K562 (cell line): Measurements from ENCODE around the gene UBALD2. TPM values are rescaled to one million over a fixed set of nuclear protein-coding genes. Genes with fewer than 3 reads are reported as not detected.
A peak's percentile ranks its signal among the peaks of the same experiment; 100 is the strongest.

Experiments used
- ARID2 ChIP-seq: fragments of 450-650 bp; IDR thresholded peaks from 2 replicates; pipeline ENCODE4 v1.6.1; 2017; ENCODE audit warnings: antibody characterized with exemption, mild to moderate bottlenecking
- ATF1 ChIP-seq, 2 experiments: fragments of 450-650 bp in 1 of 2; IDR thresholded peaks; 2 replicates each; pipeline ENCODE4 v1.6.1; 2016; ENCODE audit warnings: missing compliant biosample characterization in 1 of 2, missing genetic modification characterization in 1 of 2
- CEBPG ChIP-seq, 3 experiments: fragments of 200-800 bp in 1 of 3; sonication (Bioruptor generic) in 1 of 3; sonication (generic) in 1 of 3; formaldehyde crosslinking in 1 of 3; IDR thresholded peaks in 2 of 3; conservative IDR thresholded peaks in 1 of 3; 2 replicates each; pipeline versions ENCODE4 v1.6.1 to v1.8.0; 2016 to 2022; ENCODE audit warnings: missing compliant biosample characterization in 2 of 3, missing genetic modification characterization in 2 of 3, mild to moderate bottlenecking in 1 of 3, missing genetic modification reagents in 1 of 3
- E2F3 ChIP-seq: fragments of 250-450 bp; sonication (Bioruptor Pico); IDR thresholded peaks from 2 replicates; pipeline ENCODE4 v1.4.0; 2020; ENCODE audit warnings: mild to moderate bottlenecking
- EHMT2 ChIP-seq: fragments of 450-650 bp; IDR thresholded peaks from 2 replicates; pipeline ENCODE4 v1.6.1; 2018; ENCODE audit warnings: antibody characterized with exemption
- GTF2A2 ChIP-seq: IDR thresholded peaks from 2 replicates; pipeline ENCODE4 v1.6.1; 2016; ENCODE audit warnings: mild to moderate bottlenecking, missing genetic modification characterization, missing compliant biosample characterization
- HDAC8 ChIP-seq: fragments of 450-650 bp; IDR thresholded peaks from 2 replicates; pipeline ENCODE4 v1.6.1; 2016; ENCODE audit warnings: mild to moderate bottlenecking, missing genetic modification characterization, moderate library complexity, missing compliant biosample characterization
- KDM2B ChIP-seq: fragments of 250-450 bp; sonication (Bioruptor Pico); IDR thresholded peaks from 2 replicates; pipeline ENCODE4 v1.8.0; 2021; ENCODE audit warnings: mild to moderate bottlenecking, moderate library complexity
- L3MBTL2 ChIP-seq: fragments of 450-650 bp; IDR thresholded peaks from 2 replicates; pipeline ENCODE4 v1.6.1; 2016; ENCODE audit warnings: mild to moderate bottlenecking, moderate library complexity
- MAFK ChIP-seq: IDR thresholded peaks from 2 replicates; pipeline ENCODE4 v1.6.1; 2011; ENCODE audit warnings: low read length, improper control_type of control experiment
- MED1 ChIP-seq: sonication (generic); formaldehyde crosslinking; IDR thresholded peaks from 2 replicates; pipeline ENCODE4 v1.8.1; 2023; ENCODE audit warnings: missing genetic modification reagents, borderline replicate concordance
- MEIS2 ChIP-seq: fragments of 450-650 bp; IDR thresholded peaks from 2 replicates; pipeline ENCODE4 v1.6.1; 2014; ENCODE audit warnings: mild to moderate bottlenecking; ENCODE audit not compliant: partially characterized antibody
- MYC ChIP-seq, 2 experiments: fragments of 250-450 bp in 1 of 2; sonication (Bioruptor Pico) in 1 of 2; IDR thresholded peaks; 2 replicates each; pipeline versions ENCODE4 v1.5.1 to v1.6.1; 2012 to 2021; ENCODE audit warnings: low read depth in 2 of 2, borderline replicate concordance in 1 of 2, improper control_type of control experiment in 1 of 2, low read length in 1 of 2, mild to moderate bottlenecking in 1 of 2, moderate library complexity in 1 of 2
- PHF21A ChIP-seq: fragments of 450-650 bp; IDR thresholded peaks from 2 replicates; pipeline ENCODE4 v1.6.1; 2017; ENCODE audit warnings: low read depth, borderline replicate concordance
- POLR3A ChIP-seq: IDR thresholded peaks from 2 replicates; pipeline ENCODE4 v1.6.1; 2011; ENCODE audit warnings: borderline replicate concordance, mild to moderate bottlenecking, moderate library complexity; ENCODE audit not compliant: insufficient read length, insufficient read depth; ENCODE audit errors: extremely low read depth
- SOX6 ChIP-seq: fragments of 450-650 bp; IDR thresholded peaks from 2 replicates; pipeline ENCODE4 v1.6.1; 2014; ENCODE audit warnings: mild to moderate bottlenecking
- SP1 ChIP-seq: sonication (generic); formaldehyde crosslinking; IDR thresholded peaks from 2 replicates; pipeline ENCODE4 v1.8.1; 2022; ENCODE audit warnings: mild to moderate bottlenecking, missing genetic modification reagents
- TCF3 ChIP-seq: sonication (generic); formaldehyde crosslinking; IDR thresholded peaks from 2 replicates; pipeline ENCODE4 v1.4.0; 2020; ENCODE audit warnings: mild to moderate bottlenecking, missing genetic modification reagents
- ZHX1 ChIP-seq: fragments of 150-350 bp; conservative IDR thresholded peaks from 2 replicates; pipeline ENCODE4 v1.6.1; 2014; ENCODE audit warnings: low read length
- ZNF696 ChIP-seq: fragments of 250-450 bp; sonication (Bioruptor Pico); conservative IDR thresholded peaks from 2 replicates; pipeline ENCODE4 v1.4.0; 2020; ENCODE audit warnings: mild to moderate bottlenecking, moderate library complexity
- polyA plus RNA-seq, 8 experiments: library from polyadenylated mRNA; depleted of rRNA in 4 of 8; stranded (reverse) in 5 of 8; unstranded in 3 of 8; fragments of >200 nt; fragmentation: Nextera tagmentation in 2 of 8; fragmentation: Illumina TruSeq in 1 of 8; extraction: Ambion mirVana in 2 of 8; extraction: Trizol in 1 of 8; gene quantifications; 2 replicates each; pipeline versions ENCODE4 v1.2.1 to v1.2.3, GENCODE V29; 2011 to 2014; ENCODE audit warnings: inconsistent platforms in 1 of 8, missing spikeins in 1 of 8
- total RNA-seq, 7 experiments: library from RNA; depleted of rRNA in 6 of 7; stranded (reverse); fragments of >200 nt in 6 of 7; fragmentation: Illumina TruSeq in 2 of 7; extraction: Trizol in 2 of 7; gene quantifications; 2 replicates each; pipeline versions ENCODE4 v1.2.1 to v1.2.3, GENCODE V29; 2011 to 2021; ENCODE audit warnings: low replicate concordance in 1 of 7
- TF ChIP-seq, protein P1 (sequence below): fragments of 250-450 bp; sonication (Bioruptor Pico); IDR thresholded peaks from 2 replicates; pipeline ENCODE4 v1.9.0; 2021; ENCODE audit warnings: mild to moderate bottlenecking, inconsistent platforms
- TF ChIP-seq, protein P2 (sequence below), 2 experiments: fragments of 250-450 bp in 1 of 2; fragments of 450-650 bp in 1 of 2; sonication (Bioruptor Pico) in 1 of 2; IDR thresholded peaks; 2 replicates each; pipeline versions ENCODE4 v1.6.1 to v1.8.0; 2016 to 2021; ENCODE audit warnings: mild to moderate bottlenecking in 2 of 2, moderate library complexity in 2 of 2, missing compliant biosample characterization in 1 of 2, missing genetic modification characterization in 1 of 2

Gene UBALD2
- total and polyA plus RNA-seq, 9 of the 15 experiments (the other 6 are each of a cell fraction or from before 2014, with no cell fraction given): 2.3 to 94.1 (median 25.3) TPM

GRCh38 chr17:76241204-76241538 lies 24.0 kb upstream of the UBALD2 start (continued):
- TF ChIP-seq EHMT2: no peak
- no peak for TF ChIP-seq HDAC8 (tag)
- no peak for TF ChIP-seq PHF21A
- TF ChIP-seq L3MBTL2: peak; percentile 56; the same call in 1 of the 2 replicates
- TF ChIP-seq MYC (IDR thresholded peaks at IDR 0.05; ENCODE audit: low read depth, low read length): no peak
- no peak for TF ChIP-seq MYC (CRISPR knock-in tag; IDR thresholded peaks at IDR 0.05; ENCODE audit: borderline replicate concordance, low read depth)
- peak; percentile 1; the same call in 1 of the 2 replicates for TF ChIP-seq KDM2B (CRISPR knock-in tag)
- peak; percentile 7; the same call in 1 of the 2 replicates for TF ChIP-seq ARID2
- TF ChIP-seq MEIS2: no peak
- TF ChIP-seq GTF2A2 (tag): no peak
- TF ChIP-seq POLR3A: no peak
- TF ChIP-seq, protein P1, sequence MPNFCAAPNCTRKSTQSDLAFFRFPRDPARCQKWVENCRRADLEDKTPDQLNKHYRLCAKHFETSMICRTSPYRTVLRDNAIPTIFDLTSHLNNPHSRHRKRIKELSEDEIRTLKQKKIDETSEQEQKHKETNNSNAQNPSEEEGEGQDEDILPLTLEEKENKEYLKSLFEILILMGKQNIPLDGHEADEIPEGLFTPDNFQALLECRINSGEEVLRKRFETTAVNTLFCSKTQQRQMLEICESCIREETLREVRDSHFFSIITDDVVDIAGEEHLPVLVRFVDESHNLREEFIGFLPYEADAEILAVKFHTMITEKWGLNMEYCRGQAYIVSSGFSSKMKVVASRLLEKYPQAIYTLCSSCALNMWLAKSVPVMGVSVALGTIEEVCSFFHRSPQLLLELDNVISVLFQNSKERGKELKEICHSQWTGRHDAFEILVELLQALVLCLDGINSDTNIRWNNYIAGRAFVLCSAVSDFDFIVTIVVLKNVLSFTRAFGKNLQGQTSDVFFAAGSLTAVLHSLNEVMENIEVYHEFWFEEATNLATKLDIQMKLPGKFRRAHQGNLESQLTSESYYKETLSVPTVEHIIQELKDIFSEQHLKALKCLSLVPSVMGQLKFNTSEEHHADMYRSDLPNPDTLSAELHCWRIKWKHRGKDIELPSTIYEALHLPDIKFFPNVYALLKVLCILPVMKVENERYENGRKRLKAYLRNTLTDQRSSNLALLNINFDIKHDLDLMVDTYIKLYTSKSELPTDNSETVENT (CRISPR knock-in tag): no peak
- TF ChIP-seq E2F3 (CRISPR knock-in tag): no peak
- no peak for TF ChIP-seq ZNF696 (CRISPR knock-in tag)
- no peak for TF ChIP-seq MED1 (CRISPR knock-in tag)
- TF ChIP-seq MAFK: no peak
- 0 out of 2 replicates have a peak, but pooled peaks have one; percentile 52 for TF ChIP-seq SP1 (CRISPR knock-in tag)
- no peak for TF ChIP-seq TCF3 (CRISPR knock-in tag)
- TF ChIP-seq ATF1 (CRISPR knock-in tag; IDR thresholded peaks at IDR 0.05): no peak
- peak; percentile 54; the same call in 1 of the 2 replicates for TF ChIP-seq ATF1 (tag; IDR thresholded peaks at IDR 0.05)
- TF ChIP-seq SOX6: no peak
- TF ChIP-seq, protein P2, sequence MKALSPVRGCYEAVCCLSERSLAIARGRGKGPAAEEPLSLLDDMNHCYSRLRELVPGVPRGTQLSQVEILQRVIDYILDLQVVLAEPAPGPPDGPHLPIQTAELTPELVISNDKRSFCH (CRISPR knock-in tag; IDR thresholded peaks at IDR 0.05): no peak
- TF ChIP-seq, protein P2 (tag; IDR thresholded peaks at IDR 0.05): 0 out of 2 replicates have a peak, but pooled peaks have one; percentile 7
- 0 out of 2 replicates have a peak, but pooled peaks have one; percentile 13 for TF ChIP-seq CEBPG (CRISPR knock-in tag; IDR thresholded peaks at IDR 0.05)
- TF ChIP-seq CEBPG (tag; conservative IDR thresholded peaks at IDR 0.05 in 1 of 2, IDR thresholded peaks at IDR 0.05 in 1 of 2): peak in 1 of 2 experiments; percentile 52; a peak in 1 of 4 replicates
- TF ChIP-seq ZHX1: no peak
- TF ChIP-seq, all 486 proteins: peak for 28
